ENCODE results near the gene DPY19L2.
"Not testable (repeated sequence)": the region's sequence is repeated elsewhere in the genome, so short reads cannot be mapped to it uniquely, and the experiment has no call there.

DNA sequence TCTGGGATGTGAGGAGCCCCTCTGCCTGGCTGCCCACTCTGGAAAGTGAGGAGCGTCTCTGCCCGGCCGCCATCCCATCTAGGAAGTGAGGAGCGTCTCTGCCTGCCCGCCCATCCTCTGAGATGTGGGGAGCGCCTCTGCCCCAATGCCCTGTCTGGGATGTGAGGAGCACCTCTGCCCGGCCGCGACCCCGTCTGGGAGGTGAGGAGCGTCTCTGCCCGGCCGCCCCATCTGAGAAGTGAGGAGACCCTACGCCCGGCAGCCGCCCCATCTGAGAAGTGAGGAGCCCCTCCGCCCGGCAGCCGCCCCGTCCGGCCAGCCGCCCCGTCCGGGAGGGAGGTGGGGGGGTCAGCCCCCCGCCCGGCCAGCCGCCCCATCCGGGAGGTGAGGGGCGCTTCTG lies 18.3 kb upstream of the DPY19L2 start:
- TF ChIP-seq, protein P1, sequence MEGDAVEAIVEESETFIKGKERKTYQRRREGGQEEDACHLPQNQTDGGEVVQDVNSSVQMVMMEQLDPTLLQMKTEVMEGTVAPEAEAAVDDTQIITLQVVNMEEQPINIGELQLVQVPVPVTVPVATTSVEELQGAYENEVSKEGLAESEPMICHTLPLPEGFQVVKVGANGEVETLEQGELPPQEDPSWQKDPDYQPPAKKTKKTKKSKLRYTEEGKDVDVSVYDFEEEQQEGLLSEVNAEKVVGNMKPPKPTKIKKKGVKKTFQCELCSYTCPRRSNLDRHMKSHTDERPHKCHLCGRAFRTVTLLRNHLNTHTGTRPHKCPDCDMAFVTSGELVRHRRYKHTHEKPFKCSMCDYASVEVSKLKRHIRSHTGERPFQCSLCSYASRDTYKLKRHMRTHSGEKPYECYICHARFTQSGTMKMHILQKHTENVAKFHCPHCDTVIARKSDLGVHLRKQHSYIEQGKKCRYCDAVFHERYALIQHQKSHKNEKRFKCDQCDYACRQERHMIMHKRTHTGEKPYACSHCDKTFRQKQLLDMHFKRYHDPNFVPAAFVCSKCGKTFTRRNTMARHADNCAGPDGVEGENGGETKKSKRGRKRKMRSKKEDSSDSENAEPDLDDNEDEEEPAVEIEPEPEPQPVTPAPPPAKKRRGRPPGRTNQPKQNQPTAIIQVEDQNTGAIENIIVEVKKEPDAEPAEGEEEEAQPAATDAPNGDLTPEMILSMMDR (conservative IDR thresholded peaks at IDR 0.05 in 1 of 2, IDR thresholded peaks at IDR 0.05 in 1 of 2; ENCODE audit: low read depth in 1 of 2, low read length in 2 of 2), result not testable (repeated sequence)
- TF ChIP-seq EZH2 (IDR thresholded peaks at IDR 0.05; ENCODE audit: low read length, missing control alignments), result not testable (repeated sequence)

Measured in fibroblast of lung (primary cell).